ENCODE data around the gene PCDHA8.

DNA sequence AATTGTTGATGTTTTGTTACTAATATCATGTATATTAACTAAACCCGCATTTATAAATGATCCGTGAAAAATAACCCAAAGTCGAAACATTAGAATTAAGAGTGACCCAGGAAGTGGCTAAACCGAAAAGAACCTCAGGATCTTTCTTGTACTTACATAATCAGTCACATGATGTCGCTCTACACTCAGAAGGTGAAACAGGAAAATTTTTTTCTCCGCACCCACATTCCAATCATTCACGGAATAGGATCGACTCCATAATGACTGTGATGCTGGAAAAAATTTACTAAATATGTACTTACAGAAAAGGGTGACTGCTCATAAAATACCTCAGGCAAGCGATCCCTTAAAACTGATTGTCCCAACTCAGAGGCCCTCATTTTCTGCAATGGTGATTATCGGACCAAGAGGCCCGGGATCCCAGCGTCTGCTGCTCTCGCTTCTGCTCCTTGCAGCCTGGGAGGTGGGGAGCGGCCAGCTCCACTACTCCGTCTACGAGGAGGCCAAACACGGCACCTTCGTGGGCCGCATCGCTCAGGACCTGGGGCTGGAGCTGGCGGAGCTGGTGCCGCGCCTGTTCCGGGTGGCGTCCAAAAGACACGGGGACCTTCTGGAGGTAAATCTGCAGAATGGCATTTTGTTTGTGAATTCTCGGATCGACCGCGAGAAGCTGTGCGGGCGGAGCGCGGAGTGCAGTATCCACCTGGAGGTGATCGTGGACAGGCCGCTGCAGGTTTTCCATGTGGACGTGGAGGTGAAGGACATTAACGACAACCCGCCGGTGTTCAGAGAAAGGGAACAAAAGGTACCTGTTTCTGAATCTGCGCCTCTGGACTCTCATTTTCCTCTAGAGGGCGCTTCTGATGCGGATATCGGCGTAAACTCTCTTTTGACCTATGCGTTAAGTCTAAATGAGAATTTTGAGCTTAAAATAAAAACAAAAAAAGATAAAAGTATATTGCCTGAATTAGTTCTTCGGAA lies 34.4 kb downstream of the PCDHA8 start, which contains the start of gene PCDHA12:
- TF ChIP-seq TAF1 (IDR thresholded peaks at IDR 0.05; ENCODE audit: low read depth, low read length) = no peak
- TF ChIP-seq POLR2AphosphoS5 (IDR thresholded peaks at IDR 0.05; ENCODE audit: low read depth, low read length) = no peak
- TF ChIP-seq POLR2A (IDR thresholded peaks at IDR 0.05; ENCODE audit: low read depth, low read length) = no peak
